ENCODE measurements around the gene TIMM29. TPM values are rescaled to one million over a fixed set of nuclear protein-coding genes. Genes with fewer than 3 reads are reported as not detected.

The TIMM29 gene
- total RNA-seq, 2 donors from 2014 or later = 26.5 to 34.6 TPM

GRCh38 chr19:10916602-10917001 is 12.0 kb upstream of the TIMM29 start:
- WGBS, 2 donors = 71 to 87% methylated on average over 5 to 6 of the region's 6 CpGs

DNA sequence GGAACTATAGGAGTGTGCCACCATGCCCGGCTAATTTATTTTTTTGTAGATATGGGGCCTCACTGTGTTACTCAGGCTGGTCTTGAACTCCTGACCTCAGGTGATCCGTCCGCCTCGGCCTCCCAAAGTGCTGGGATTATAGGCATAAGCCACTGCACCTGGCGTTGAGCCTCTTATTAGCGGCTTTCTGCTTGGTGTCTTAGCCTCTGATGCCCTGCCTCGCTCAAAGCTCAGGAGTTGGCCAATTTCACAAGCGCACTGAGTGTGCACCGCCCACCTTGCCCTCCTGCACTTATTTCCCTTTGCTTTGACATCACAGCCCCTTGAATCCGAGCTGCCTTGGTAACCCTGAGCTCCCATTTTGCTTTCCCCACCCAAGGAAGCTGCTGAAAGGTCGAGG is 10.3 kb upstream of the TIMM29 start:
- 92 to 95% methylated on average over 9 to 11 of the region's 11 CpGs for WGBS, 2 donors
- DNase-seq (no peak), ATAC-seq (no peak)
- intact Hi-C loops (cut with DNase I) = no loop called here
- TF ChIP-seq, protein P1, sequence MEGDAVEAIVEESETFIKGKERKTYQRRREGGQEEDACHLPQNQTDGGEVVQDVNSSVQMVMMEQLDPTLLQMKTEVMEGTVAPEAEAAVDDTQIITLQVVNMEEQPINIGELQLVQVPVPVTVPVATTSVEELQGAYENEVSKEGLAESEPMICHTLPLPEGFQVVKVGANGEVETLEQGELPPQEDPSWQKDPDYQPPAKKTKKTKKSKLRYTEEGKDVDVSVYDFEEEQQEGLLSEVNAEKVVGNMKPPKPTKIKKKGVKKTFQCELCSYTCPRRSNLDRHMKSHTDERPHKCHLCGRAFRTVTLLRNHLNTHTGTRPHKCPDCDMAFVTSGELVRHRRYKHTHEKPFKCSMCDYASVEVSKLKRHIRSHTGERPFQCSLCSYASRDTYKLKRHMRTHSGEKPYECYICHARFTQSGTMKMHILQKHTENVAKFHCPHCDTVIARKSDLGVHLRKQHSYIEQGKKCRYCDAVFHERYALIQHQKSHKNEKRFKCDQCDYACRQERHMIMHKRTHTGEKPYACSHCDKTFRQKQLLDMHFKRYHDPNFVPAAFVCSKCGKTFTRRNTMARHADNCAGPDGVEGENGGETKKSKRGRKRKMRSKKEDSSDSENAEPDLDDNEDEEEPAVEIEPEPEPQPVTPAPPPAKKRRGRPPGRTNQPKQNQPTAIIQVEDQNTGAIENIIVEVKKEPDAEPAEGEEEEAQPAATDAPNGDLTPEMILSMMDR (IDR thresholded peaks at IDR 0.05) = no peak
- peaks cover 19% of the 10 kb centered on the region for H3K4me1 ChIP-seq
- no peak overlapping the region for H3K4me3 ChIP-seq
- peaks cover 0 to 9% of the 10 kb centered on the region in 2 donors for H3K36me3 ChIP-seq (replicated peaks in 1 of 2; ENCODE audit: insufficient read depth in 1 of 2, low read depth in 2 of 2)
- H3K9me3 ChIP-seq = no peaks in the 10 kb centered on the region
- no peaks in the 10 kb centered on the region for H3K27me3 ChIP-seq
- H3K27ac ChIP-seq = peak overlapping the region in 3 of 4 donors; percentile 22 to 37 (median 27)

More at GRCh38 chr19:10916602-10917001, 12.0 kb upstream of the TIMM29 start:
- no peak for ATAC-seq
- H3K4me1 ChIP-seq = peaks cover 19% of the 10 kb centered on the region
- DNase-seq = no peak
- H3K36me3 ChIP-seq (replicated peaks in 1 of 2; ENCODE audit: insufficient read depth in 1 of 2, low read depth in 2 of 2) = peaks cover 0 to 7% of the 10 kb centered on the region in 2 donors
- no peak overlapping the region for H3K4me3 ChIP-seq
- H3K27me3 ChIP-seq = no peaks in the 10 kb centered on the region
- no peaks in the 10 kb centered on the region for H3K9me3 ChIP-seq
- H3K27ac ChIP-seq = no peak overlapping the region
- TF ChIP-seq, protein P1 (IDR thresholded peaks at IDR 0.05) = no peak
- TF ChIP-seq POLR2A (IDR thresholded peaks at IDR 0.05) = no peak
- intact Hi-C loops (cut with DNase I) = no loop called here

- Histone ChIP-seq H3K27me3 (no peaks in the 10 kb centered on the region), H3K4me3 (no peak overlapping the region), H3K9me3 (no peaks in the 10 kb centered on the region), H3K4me1 (peaks cover 19% of the 10 kb centered on the region), H3K36me3 (replicated peaks in 1 of 2; ENCODE audit: insufficient read depth in 1 of 2, low read depth in 2 of 2) (peaks cover 0 to 15% of the 10 kb centered on the region in 2 donors), H3K27ac (peak overlapping the region; percentile 19 to 52 (median 42))
- intact Hi-C loops (cut with DNase I) = loop anchor here (10.0 kb wide), 1 partner anchor 45 kb away; the partner anchor contains the start of gene CARM1
- ATAC-seq (peak; percentile 74), DNase-seq (peak; percentile 61 to 88 (median 80))
- peak in 1 of 3 donors; percentile 9 for TF ChIP-seq POLR2A (IDR thresholded peaks at IDR 0.05)
- TF ChIP-seq, protein P1 (IDR thresholded peaks at IDR 0.05) = no peak
- WGBS, 2 donors = 46 to 55% methylated on average over 7 to 26 of the region's 26 CpGs
Measured at GRCh38 chr19:10919352-10920287, 9.0 kb upstream of the TIMM29 start.

DNA sequence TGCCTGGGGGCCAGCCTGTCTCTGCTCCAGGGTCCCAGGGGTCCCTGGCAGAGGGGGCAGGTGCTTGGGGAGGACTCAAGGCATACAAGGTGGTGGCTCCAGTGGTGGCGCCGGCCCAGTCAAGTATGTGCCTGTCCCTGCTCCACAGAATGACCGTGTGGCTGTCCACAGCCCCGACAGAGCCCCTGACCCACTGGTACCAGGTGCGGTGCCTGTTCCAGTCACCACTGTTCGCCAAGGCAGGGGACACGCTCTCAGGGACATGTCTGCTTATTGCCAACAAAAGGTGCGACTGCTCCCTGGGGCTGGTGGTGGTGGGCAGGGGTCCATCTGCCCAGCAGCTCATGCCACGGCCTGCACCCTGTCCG is 8.3 kb upstream of the TIMM29 start:
- intact Hi-C loops (cut with DNase I) = loop anchor here (10.0 kb wide), 1 partner anchor 45 kb away; the partner anchor contains the start of gene CARM1
- no peak for TF ChIP-seq POLR2A (IDR thresholded peaks at IDR 0.05)
- TF ChIP-seq, protein P1 (IDR thresholded peaks at IDR 0.05) = no peak
- H3K9me3 ChIP-seq = no peaks in the 10 kb centered on the region
- peak overlapping the region; percentile 19 to 52 (median 42) for H3K27ac ChIP-seq
- ATAC-seq (no peak), DNase-seq (no peak)
- 86% methylated on average over 10 of the region's 10 CpGs; no CpG with 5 or more reads in 1 of the 2 donors for WGBS, 2 donors
- H3K27me3 ChIP-seq = no peaks in the 10 kb centered on the region
- H3K4me3 ChIP-seq = no peak overlapping the region
- H3K36me3 ChIP-seq (replicated peaks in 1 of 2; ENCODE audit: insufficient read depth in 1 of 2, low read depth in 2 of 2) = peaks cover 0 to 15% of the 10 kb centered on the region in 2 donors
- peaks cover 19% of the 10 kb centered on the region for H3K4me1 ChIP-seq
